GM23338 (cell line): ENCODE measurements around the gene WNT1.

Experiments used
- CREB1 ChIP-seq: fragments of 250-450 bp; sonication (Bioruptor Pico); IDR thresholded peaks from 2 replicates; pipeline ENCODE4 v1.5.0; 2020; ENCODE audit warnings: low read depth, mild to moderate bottlenecking, moderate library complexity
- CTCF ChIP-seq, 2 experiments: fragments of 200-600 bp in 1 of 2; sonication (generic) in 1 of 2; conservative IDR thresholded peaks; 2 replicates each; pipeline versions ENCODE4 v1.5.1 to v1.6.1; 2016 to 2017; ENCODE audit warnings: antibody characterized with exemption in 2 of 2, low read depth in 2 of 2, mild to moderate bottlenecking in 2 of 2, moderate library complexity in 1 of 2
- EZH2 ChIP-seq: fragments of 200-600 bp; sonication (generic); IDR thresholded peaks from one replicate; pipeline ENCODE4 v1.8.0; 2017; ENCODE audit warnings: antibody characterized with exemption, mild to moderate bottlenecking, low read depth; ENCODE audit not compliant: unreplicated experiment
- EZH2phosphoT487 ChIP-seq: fragments of 200-600 bp; sonication (generic); IDR thresholded peaks from one replicate; pipeline ENCODE4 v1.8.1; 2018; ENCODE audit warnings: antibody characterized with exemption; ENCODE audit not compliant: unreplicated experiment
- JUNB ChIP-seq: IDR thresholded peaks from one replicate; pipeline ENCODE4 v1.6.1; 2016; ENCODE audit warnings: antibody characterized with exemption; ENCODE audit not compliant: unreplicated experiment
- POLR2AphosphoS5 ChIP-seq: IDR thresholded peaks from 2 replicates; pipeline ENCODE4 v1.6.1; 2016; ENCODE audit warnings: antibody characterized with exemption, low read depth
- REST ChIP-seq: IDR thresholded peaks from one replicate; pipeline ENCODE4 v1.6.1; 2018; ENCODE audit warnings: antibody characterized with exemption; ENCODE audit not compliant: unreplicated experiment
- ZNF114 ChIP-seq: fragments of 250-450 bp; sonication (Bioruptor Pico); IDR thresholded peaks from 2 replicates; pipeline ENCODE4 v1.5.0; 2020; ENCODE audit warnings: mild to moderate bottlenecking, moderate library complexity
- ZNF331 ChIP-seq: fragments of 250-450 bp; sonication (Bioruptor Pico); IDR thresholded peaks from 2 replicates; pipeline ENCODE4 v1.5.0; 2020; ENCODE audit warnings: low read depth, mild to moderate bottlenecking, moderate library complexity
- ZNF462 ChIP-seq: fragments of 250-450 bp; sonication (Bioruptor Pico); IDR thresholded peaks from 2 replicates; pipeline ENCODE4 v1.5.0; 2020; ENCODE audit warnings: mild to moderate bottlenecking, moderate library complexity

- TF ChIP-seq CTCF (conservative IDR thresholded peaks at IDR 0.05; ENCODE audit: low read depth in 2 of 2) (peak; percentile 33 to 52), JUNB (no peak), EZH2 (peak; percentile 74), EZH2phosphoT487 (peak; percentile 55), POLR2AphosphoS5 (no peak), ZNF114 (CRISPR knock-in tag) (no peak), REST (no peak), CREB1 (CRISPR knock-in tag) (no peak), ZNF331 (CRISPR knock-in tag) (no peak), ZNF462 (CRISPR knock-in tag) (no peak)
Measured at GRCh38 chr12:48972213-48972951, 5.7 kb upstream of the WNT1 start.
